Kidney (tissue), 14 donors: ENCODE results near the gene PADI2. TPM values are rescaled to one million over a fixed set of nuclear protein-coding genes. Genes with fewer than 3 reads are reported as not detected.

Experiments used
- DNase-seq, 5 donors: peaks; one replicate each; pipeline ENCODE4 v3.0.0-alpha.2; 2013 to 2020
- FAIRE-seq: peaks from 2 replicates; lab custom pipeline; 2012; peaks lifted over from hg19 to GRCh38; lab: Jason Lieb, UNC
- H3K27ac ChIP-seq, 2 donors: one replicate each; pipeline ENCODE4 v1.7.0; 2013; ENCODE audit warnings: low read depth in 2 of 2, low read length in 2 of 2, inconsistent platforms in 1 of 2
- H3K27me3 ChIP-seq: one replicate; pipeline ENCODE4 v1.7.1; 2013; ENCODE audit warnings: low read length, inconsistent platforms; ENCODE audit not compliant: control insufficient read depth, insufficient read depth
- H3K36me3 ChIP-seq, 3 donors: one replicate each; pipeline versions ENCODE4 v1.7.0 to v1.7.1; 2013; ENCODE audit warnings: low read length in 3 of 3, control low read depth in 1 of 3, inconsistent platforms in 1 of 3; ENCODE audit not compliant: insufficient read depth in 3 of 3, control insufficient read depth in 2 of 3
- H3K4me1 ChIP-seq, 3 donors: one replicate each; pipeline versions ENCODE4 v1.7.0 to v1.7.1; 2013; ENCODE audit warnings: low read length in 3 of 3, inconsistent platforms in 1 of 3, low read depth in 1 of 3; ENCODE audit not compliant: control insufficient read depth in 2 of 3, insufficient read depth in 2 of 3
- H3K4me3 ChIP-seq, 3 donors: one replicate each; pipeline versions ENCODE4 v1.7.0 to v1.8.1; 2013; ENCODE audit warnings: low read length in 3 of 3, control low read depth in 1 of 3, inconsistent platforms in 1 of 3
- H3K9ac ChIP-seq, 3 donors: one replicate each; pipeline versions ENCODE4 v1.7.0 to v1.7.1; 2013; ENCODE audit warnings: low read length in 3 of 3, control low read depth in 1 of 3, inconsistent platforms in 1 of 3
- H3K9me3 ChIP-seq, 3 donors: one replicate each; pipeline versions ENCODE4 v1.7.0 to v1.7.1; 2013; ENCODE audit warnings: low read length in 3 of 3, control low read depth in 1 of 3, inconsistent platforms in 1 of 3; ENCODE audit not compliant: control insufficient read depth in 2 of 3, insufficient read depth in 1 of 3
- intact Hi-C: fragments of 100-400 bp; cut with DNase I; formaldehyde crosslinking; loops from one replicate; pipeline ENCODE4 v1.11.1; 2022
- polyA plus RNA-seq: library from polyadenylated mRNA; stranded (reverse); fragments of 350-450 nt; fragmentation: Illumina TruSeq; extraction: RNeasy Lipid Tissue Mini Kit (QIAGEN cat#74804); gene quantifications from one replicate; pipeline ENCODE4 v1.2.3, GENCODE V29; 2014; ENCODE audit warnings: low read depth, low replicate concordance; ENCODE audit not compliant: insufficient read depth
- total RNA-seq: library from RNA; stranded (reverse); fragmentation: NEBNext Ultra II Directional; extraction: Animal tissue kit (Norgen Biotek cat#: 25700); gene quantifications from one replicate; pipeline ENCODE4 v1.2.1, GENCODE V29; 2021
- TF ChIP-seq, protein P1 (sequence below): IDR thresholded peaks from 3 replicates; pipeline ENCODE4 v1.5.1; 2012; ENCODE audit warnings: mild to moderate bottlenecking, moderate library complexity, borderline replicate concordance; ENCODE audit not compliant: insufficient read depth; ENCODE audit errors: extremely low read depth
- donor health status: control.
- donor health status: control.
- donor health status: control.
- donor health status: control.
- donor health status: control.
- donor health status: DM: yes; HTN: yes; CAD: no.
- donor health status: Normal renal cell carcinoma (clear cell type).

Gene PADI2
- total and polyA plus RNA-seq, 2 donors from 2014 or later: 6.0 to 11.7 TPM

DNA sequence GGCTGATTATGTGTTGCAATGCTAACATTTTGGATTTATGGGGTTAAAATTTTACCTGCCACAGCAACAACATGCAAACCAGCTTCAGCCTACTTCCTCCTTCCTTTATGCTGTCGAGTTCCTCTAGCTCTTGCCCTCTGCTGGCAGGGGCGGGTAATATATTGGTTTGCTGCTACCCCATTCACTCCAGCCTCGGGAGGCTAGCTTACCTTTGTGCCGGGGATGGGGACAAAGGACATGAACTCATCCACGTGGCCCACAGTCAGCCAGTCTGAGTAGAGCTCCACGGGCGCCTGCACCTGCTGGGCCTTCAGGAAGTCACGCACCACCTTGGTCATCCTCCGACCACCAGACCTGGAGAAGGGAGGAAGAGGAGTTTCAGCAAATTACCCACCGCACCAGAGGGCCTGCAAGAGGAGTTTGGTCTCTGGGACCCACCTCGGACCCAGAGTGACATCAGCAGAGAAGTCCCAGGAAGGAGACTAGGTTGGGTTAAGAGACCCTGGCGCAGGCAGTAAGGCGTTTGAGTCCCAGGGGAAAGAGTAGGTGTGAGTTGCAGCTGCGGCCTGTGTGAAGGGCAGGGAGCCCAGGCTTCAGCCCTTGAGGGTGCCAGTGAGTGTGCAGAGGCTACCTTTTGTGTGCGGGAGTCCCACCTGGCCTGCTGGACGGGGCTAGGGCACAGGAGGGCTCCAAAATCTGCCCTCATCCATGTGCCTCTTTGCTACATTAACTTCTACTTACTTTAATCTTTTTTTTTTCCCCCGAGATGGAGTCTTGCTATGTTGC is 43.6 kb downstream of the PADI2 start:
- Histone ChIP-seq H3K4me1 (no peaks in the 10 kb centered on the region), H3K9ac (no peak overlapping the region), H3K36me3 (no peaks in the 10 kb centered on the region), H3K27me3 (no peaks in the 10 kb centered on the region), H3K27ac (no peak overlapping the region), H3K4me3 (no peak overlapping the region), H3K9me3 (no peaks in the 10 kb centered on the region)
- TF ChIP-seq, protein P1, sequence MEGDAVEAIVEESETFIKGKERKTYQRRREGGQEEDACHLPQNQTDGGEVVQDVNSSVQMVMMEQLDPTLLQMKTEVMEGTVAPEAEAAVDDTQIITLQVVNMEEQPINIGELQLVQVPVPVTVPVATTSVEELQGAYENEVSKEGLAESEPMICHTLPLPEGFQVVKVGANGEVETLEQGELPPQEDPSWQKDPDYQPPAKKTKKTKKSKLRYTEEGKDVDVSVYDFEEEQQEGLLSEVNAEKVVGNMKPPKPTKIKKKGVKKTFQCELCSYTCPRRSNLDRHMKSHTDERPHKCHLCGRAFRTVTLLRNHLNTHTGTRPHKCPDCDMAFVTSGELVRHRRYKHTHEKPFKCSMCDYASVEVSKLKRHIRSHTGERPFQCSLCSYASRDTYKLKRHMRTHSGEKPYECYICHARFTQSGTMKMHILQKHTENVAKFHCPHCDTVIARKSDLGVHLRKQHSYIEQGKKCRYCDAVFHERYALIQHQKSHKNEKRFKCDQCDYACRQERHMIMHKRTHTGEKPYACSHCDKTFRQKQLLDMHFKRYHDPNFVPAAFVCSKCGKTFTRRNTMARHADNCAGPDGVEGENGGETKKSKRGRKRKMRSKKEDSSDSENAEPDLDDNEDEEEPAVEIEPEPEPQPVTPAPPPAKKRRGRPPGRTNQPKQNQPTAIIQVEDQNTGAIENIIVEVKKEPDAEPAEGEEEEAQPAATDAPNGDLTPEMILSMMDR: no peak
- FAIRE-seq (no peak), DNase-seq (no peak)
- intact Hi-C loops: no loop called here

- no peak for FAIRE-seq
- Histone ChIP-seq H3K27me3 (no peaks in the 10 kb centered on the region), H3K27ac (no peak overlapping the region), H3K9me3 (no peaks in the 10 kb centered on the region), H3K36me3 (no peaks in the 10 kb centered on the region), H3K4me1 (no peaks in the 10 kb centered on the region), H3K4me3 (no peak overlapping the region), H3K9ac (no peak overlapping the region)
- no peak for DNase-seq
- intact Hi-C loops: no loop called here
- TF ChIP-seq, protein P1: no peak
Measured at GRCh38 chr1:17071794-17072193, 47.5 kb downstream of the PADI2 start.

DNA sequence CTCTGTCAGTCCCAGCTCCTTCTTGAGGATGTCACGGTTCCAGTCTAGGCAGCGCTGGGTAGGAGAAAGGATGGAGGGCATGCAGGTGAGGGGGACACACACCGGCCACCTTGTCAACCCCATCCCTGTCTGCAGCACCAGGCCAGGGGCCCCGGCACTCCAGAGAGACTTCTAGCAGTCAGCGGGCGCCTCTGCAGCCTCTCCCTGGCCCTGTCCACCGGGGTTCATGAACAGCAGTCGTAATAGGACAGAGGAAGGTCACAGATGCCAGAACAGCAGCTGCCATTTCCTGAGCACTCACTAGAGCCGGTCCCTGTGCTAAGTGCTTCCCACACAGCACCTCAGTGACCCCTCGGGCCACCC is 49.1 kb downstream of the PADI2 start:
- H3K4me1 ChIP-seq: no peaks in the 10 kb centered on the region
- DNase-seq: no peak
- H3K27me3 ChIP-seq: no peaks in the 10 kb centered on the region
- no peaks in the 10 kb centered on the region for H3K36me3 ChIP-seq
- TF ChIP-seq, protein P1: no peak
- H3K9ac ChIP-seq: no peak overlapping the region
- no peak for FAIRE-seq
- intact Hi-C loops: no loop called here
- no peaks in the 10 kb centered on the region for H3K9me3 ChIP-seq
- no peak overlapping the region for H3K27ac ChIP-seq
- no peak overlapping the region for H3K4me3 ChIP-seq
